IMR-90 (cell line): ENCODE data around the gene NCK1. TPM values are rescaled to one million over a fixed set of nuclear protein-coding genes. Genes with fewer than 3 reads are reported as not detected.

Source experiments
- ATAC-seq: fragments of 200-7000 bp; cut with Tn5 transposase; 2 replicates; pipeline ENCODE4 v1.9.1; 2020; ENCODE audit warnings: low read depth, mild to moderate bottlenecking, moderate library complexity
- BruUV-seq: library from RNA; stranded (reverse); fragments of 400-500 nt; replicated peaks from 2 replicates; lab custom pipeline; 2021; lab: Mats Ljungman, UMichigan
- CTCF ChIA-PET: fragments of 300-600 bp; formaldehyde crosslinking; extraction: SDS; loops from one replicate; lab custom pipeline; 2021; ENCODE audit warnings: antibody characterized with exemption; lab: Yijun Ruan, JAX
- POLR2A ChIA-PET: fragments of 300-600 bp; sonication (Branson Sonifier 250); formaldehyde crosslinking; loops from one replicate; lab custom pipeline; 2022; ENCODE audit warnings: antibody characterized with exemption; ENCODE audit not compliant: unreplicated experiment; lab: Charles Lee
- DNase-seq: peaks from one replicate; pipeline ENCODE4 v3.0.0; 2013
- H2AFZ ChIP-seq: replicated peaks from 2 replicates; pipeline ENCODE3; 2013; ENCODE audit warnings: low read length, mild to moderate bottlenecking; ENCODE audit not compliant: poor library complexity
- H2AK5ac ChIP-seq: 2 replicates; pipeline ENCODE4 v1.6.1; 2013; ENCODE audit warnings: low read depth, low read length, inconsistent platforms
- H2AK9ac ChIP-seq: replicated peaks from 2 replicates; pipeline ENCODE3; 2013; ENCODE audit warnings: mild to moderate bottlenecking, low read depth, low read length, moderate library complexity; ENCODE audit not compliant: poor library complexity
- H2BK120ac ChIP-seq: 2 replicates; pipeline ENCODE4 v1.6.1; 2013; ENCODE audit warnings: low read depth, low read length, inconsistent platforms
- H2BK15ac ChIP-seq: 3 replicates; pipeline ENCODE4 v1.6.1; 2013; ENCODE audit warnings: low read depth, low read length, inconsistent platforms
- H2BK20ac ChIP-seq: 2 replicates; pipeline ENCODE4 v1.6.1; 2013; ENCODE audit warnings: low read depth, mild to moderate bottlenecking, inconsistent platforms, low read length, moderate library complexity
- H2BK5ac ChIP-seq: 2 replicates; pipeline ENCODE4 v1.6.1; 2013; ENCODE audit warnings: mild to moderate bottlenecking, low read depth, low read length, inconsistent platforms; ENCODE audit not compliant: poor library complexity, severe bottlenecking
- H3K14ac ChIP-seq: replicated peaks from 2 replicates; pipeline ENCODE4 v1.6.1; 2013; ENCODE audit warnings: low read depth, low read length, inconsistent platforms
- H3K18ac ChIP-seq: 2 replicates; pipeline ENCODE4 v1.6.1; 2013; ENCODE audit warnings: low read depth, low read length, control low read depth
- H3K23ac ChIP-seq: 2 replicates; pipeline ENCODE4 v1.6.1; 2013; ENCODE audit warnings: low read depth, low read length, inconsistent platforms
- H3K27ac ChIP-seq: 2 replicates; pipeline ENCODE4 v1.5.1; 2013; ENCODE audit warnings: mild to moderate bottlenecking, control low read depth, low read length; ENCODE audit not compliant: insufficient read depth
- H3K27me3 ChIP-seq: 2 replicates; pipeline ENCODE4 v1.6.1; 2013; ENCODE audit warnings: low read length; ENCODE audit not compliant: control insufficient read depth, insufficient read depth
- H3K36me3 ChIP-seq: 2 replicates; pipeline ENCODE4 v1.6.1; 2013; ENCODE audit warnings: low read length, mixed read lengths; ENCODE audit not compliant: control insufficient read depth, insufficient read depth
- H3K4ac ChIP-seq: 2 replicates; pipeline ENCODE4 v1.6.1; 2013; ENCODE audit warnings: low read depth, low read length, inconsistent platforms
- H3K4me1 ChIP-seq: 2 replicates; pipeline ENCODE4 v1.6.1; 2013; ENCODE audit warnings: low read length, mixed read lengths; ENCODE audit not compliant: control insufficient read depth, insufficient read depth
- H3K4me2 ChIP-seq: 2 replicates; pipeline ENCODE4 v1.6.1; 2013; ENCODE audit warnings: low read depth, mild to moderate bottlenecking, control low read depth, low read length, moderate library complexity
- H3K4me3 ChIP-seq: 2 replicates; pipeline ENCODE4 v1.5.1; 2013; ENCODE audit warnings: low read depth, mild to moderate bottlenecking, control low read depth, low read length, moderate library complexity; ENCODE audit not compliant: insufficient read depth
- H3K56ac ChIP-seq: 2 replicates; pipeline ENCODE4 v1.6.1; 2013; ENCODE audit warnings: low read length, inconsistent platforms; ENCODE audit not compliant: insufficient read depth; ENCODE audit errors: extremely low read depth
- H3K79me1 ChIP-seq, 2 experiments: 2 replicates each; pipeline ENCODE4 v1.6.1; 2013; ENCODE audit warnings: low read length in 2 of 2, inconsistent platforms in 1 of 2, low read depth in 1 of 2
- H3K9ac ChIP-seq: 2 replicates; pipeline ENCODE4 v1.6.1; 2013; ENCODE audit warnings: low read depth, low read length, control low read depth
- H3K9me1 ChIP-seq: 2 replicates; pipeline ENCODE4 v1.6.1; 2013; ENCODE audit warnings: low read length, inconsistent platforms; ENCODE audit not compliant: insufficient read depth
- H3K9me3 ChIP-seq: 2 replicates; pipeline ENCODE4 v1.6.1; 2013; ENCODE audit warnings: low read length; ENCODE audit not compliant: control insufficient read depth, insufficient read depth
- H4K20me1 ChIP-seq: 2 replicates; pipeline ENCODE4 v1.6.1; 2013; ENCODE audit warnings: low read length, inconsistent platforms; ENCODE audit not compliant: insufficient read depth
- H4K5ac ChIP-seq: 2 replicates; pipeline ENCODE4 v1.6.1; 2013; ENCODE audit warnings: mild to moderate bottlenecking, low read depth, low read length, control low read depth
- H4K8ac ChIP-seq, 2 experiments: 2 replicates each; pipeline ENCODE4 v1.6.1; 2013; ENCODE audit warnings: low read depth in 2 of 2, low read length in 2 of 2, control low read depth in 1 of 2, inconsistent platforms in 1 of 2
- H4K91ac ChIP-seq: 2 replicates; pipeline ENCODE4 v1.6.1; 2013; ENCODE audit warnings: low read depth, low read length, inconsistent platforms; ENCODE audit not compliant: insufficient read depth
- CHD1 ChIP-seq: IDR thresholded peaks from 2 replicates; pipeline ENCODE4 v1.6.1; 2012; ENCODE audit warnings: low read depth, low read length, improper control_type of control experiment
- CTCF ChIP-seq: conservative IDR thresholded peaks from 2 replicates; pipeline ENCODE4 v1.5.1; 2012; ENCODE audit warnings: mild to moderate bottlenecking, low read depth, low read length, improper control_type of control experiment
- MAFK ChIP-seq: IDR thresholded peaks from 2 replicates; pipeline ENCODE4 v1.6.1; 2012; ENCODE audit warnings: low read depth, low read length, improper control_type of control experiment
- NFE2L2 ChIP-seq: fragments of 150-350 bp; IDR thresholded peaks from 2 replicates; pipeline ENCODE4 v1.6.1; 2016; ENCODE audit warnings: low read depth, mild to moderate bottlenecking, low read length
- RAD21 ChIP-seq: IDR thresholded peaks from 2 replicates; pipeline ENCODE4 v1.6.1; 2012; ENCODE audit warnings: low read length, improper control_type of control experiment
- RCOR1 ChIP-seq: IDR thresholded peaks from 2 replicates; pipeline ENCODE4 v1.6.1; 2012; ENCODE audit warnings: mild to moderate bottlenecking, low read length, improper control_type of control experiment; ENCODE audit not compliant: insufficient replicate concordance
- RFX5 ChIP-seq: IDR thresholded peaks from 2 replicates; pipeline ENCODE4 v1.8.0; 2012; ENCODE audit warnings: low read depth, mild to moderate bottlenecking, low read length, moderate library complexity
- SMC3 ChIP-seq: fragments of 150-350 bp; IDR thresholded peaks from 2 replicates; pipeline ENCODE4 v1.6.1; 2016; ENCODE audit warnings: low read depth, mild to moderate bottlenecking, antibody characterized with exemption, low read length, moderate library complexity
- USF2 ChIP-seq: fragments of 150-350 bp; IDR thresholded peaks from 2 replicates; pipeline ENCODE4 v1.6.1; 2017; ENCODE audit warnings: mild to moderate bottlenecking, antibody characterized with exemption, low read length, low read depth
- WGBS, 2 experiments: methylation state at CpG; one replicate each; pipeline versions ENCODE4 v1.1.5 to v1.1.7; 2013; ENCODE audit warnings: missing lambda C conversion rate in 2 of 2; ENCODE audit not compliant: insufficient read length in 1 of 2; ENCODE audit errors: extremely low coverage in 2 of 2; 5-methylcytosine and 5-hydroxymethylcytosine counted together
- dilution Hi-C: fragments of 300-500 bp; cut with HindIII; formaldehyde crosslinking; loops from one replicate; pipeline ENCODE4 v1.14.3; 2018; ENCODE audit warnings: low sequenced_read_pairs; ENCODE audit not compliant: unreplicated experiment
- in situ Hi-C: fragments of 300-500 bp; cut with MboI; formaldehyde crosslinking; loops from 3 replicates; pipeline ENCODE4 v1.14.3; 2019; ENCODE audit warnings: low sequenced_read_pairs, inconsistent platforms, mixed read lengths
- intact Hi-C: fragments of 100-400 bp; cut with micrococcal nuclease; formaldehyde crosslinking; loops from 2 replicates; pipeline ENCODE4 v1.10.0; 2022
- polyA plus RNA-seq, 3 experiments: library from polyadenylated mRNA; depleted of rRNA; stranded (reverse); fragments of >200 nt; gene quantifications; 2 replicates each; pipeline ENCODE4 v1.2.3, GENCODE V29; 2012; ENCODE audit warnings: low replicate concordance in 1 of 3
- total RNA-seq: library from RNA; depleted of rRNA; stranded (reverse); fragments of >200 nt; gene quantifications from 2 replicates; pipeline ENCODE4 v1.2.3, GENCODE V29; 2012

The NCK1 gene
- total and polyA plus RNA-seq, 2 of the 4 experiments (the other 2 are of a cell fraction): 23.7 to 24.3 TPM

- H4K20me1 ChIP-seq: no peaks in the 10 kb centered on the region
- H2BK15ac ChIP-seq: no peak overlapping the region
- H2BK20ac ChIP-seq: no peak overlapping the region
- no peak overlapping the region for H2AFZ ChIP-seq
- H2BK5ac ChIP-seq: no peak overlapping the region
- no peaks in the 10 kb centered on the region for H3K9me1 ChIP-seq
- no peak overlapping the region for H4K5ac ChIP-seq
- DNase-seq (no peak), ATAC-seq (no peak)
- H3K9ac ChIP-seq: no peak overlapping the region
- H3K79me1 ChIP-seq: no peaks in the 10 kb centered on the region
- no peak overlapping the region for H3K23ac ChIP-seq
- intact Hi-C loops: no loop called here
- H3K27ac ChIP-seq: no peak overlapping the region
- H3K4me3 ChIP-seq: no peak overlapping the region
- no peak overlapping the region for H3K14ac ChIP-seq
- no peak overlapping the region for H3K18ac ChIP-seq
- ChIA-PET POLR2A (no interaction called here), CTCF (no interaction called here)
- H4K91ac ChIP-seq: no peak overlapping the region
- in situ Hi-C loops: no loop called here
- no peaks in the 10 kb centered on the region for H3K9me3 ChIP-seq
- dilution Hi-C loops: no loop called here
- H3K36me3 ChIP-seq: no peaks in the 10 kb centered on the region
- H3K4me2 ChIP-seq: no peak overlapping the region
- no peak overlapping the region for H3K56ac ChIP-seq
- H2BK120ac ChIP-seq: no peak overlapping the region
- BruUV-seq: no TSS peak
- TF ChIP-seq RCOR1 (no peak), SMC3 (no peak), MAFK (no peak), RAD21 (no peak), USF2 (no peak), RFX5 (no peak), CTCF (no peak), CHD1 (no peak), NFE2L2 (no peak)
- H3K4ac ChIP-seq: no peak overlapping the region
- no peak overlapping the region for H2AK9ac ChIP-seq
- WGBS, 2 experiments: no CpG with 5 or more reads among the region's 4 CpGs
- H3K27me3 ChIP-seq: no peaks in the 10 kb centered on the region
- no peak overlapping the region for H2AK5ac ChIP-seq
- no peak overlapping the region for H4K8ac ChIP-seq
- no peaks in the 10 kb centered on the region for H3K4me1 ChIP-seq
These were observed 111.3 kb downstream of the NCK1 start for GRCh38 chr3:136973352-136973751.
